ENCODE measurements around the gene KIF3A.

- TF ChIP-seq POLR2A (IDR thresholded peaks at IDR 0.05; ENCODE audit: low read length) (no peak), GATA1 (IDR thresholded peaks at IDR 0.05; ENCODE audit: low read depth, low read length) (no peak)
These were observed at the start of gene KIF3A for GRCh38 chr5:132736853-132737833.

Measured in erythroblast (primary cell).